Endothelial cell of umbilical vein (primary cell): Measurements from ENCODE around the gene STRN3. TPM values are rescaled to one million over a fixed set of nuclear protein-coding genes. Genes with fewer than 3 reads are reported as not detected.

ENCODE experiments used
- BruUV-seq: library from RNA; stranded (reverse); fragments of 400-500 nt; replicated peaks from 2 replicates; lab custom pipeline; 2021; lab: Mats Ljungman, UMichigan
- CTCF ChIA-PET: fragments of 300-600, 350-600 bp; sonication (Branson Sonifier 250); formaldehyde crosslinking; loops from one replicate; lab custom pipeline; 2021; ENCODE audit warnings: antibody characterized with exemption, inconsistent platforms; lab: Charles Lee
- POLR2A ChIA-PET: fragments of 300-600, 350-600 bp; sonication (Branson Sonifier 250); formaldehyde crosslinking; loops from one replicate; lab custom pipeline; 2021; ENCODE audit warnings: antibody characterized with exemption, inconsistent platforms; lab: Charles Lee
- DNase-seq: peaks from one replicate; pipeline ENCODE4 v3.0.0-alpha.2; 2011; ENCODE audit warnings: low read depth, low spot score
- FAIRE-seq: peaks from 2 replicates; lab custom pipeline; 2011; peaks lifted over from hg19 to GRCh38; lab: Jason Lieb, UNC
- H2AFZ ChIP-seq: 2 replicates; pipeline ENCODE4 v1.6.0; 2012; ENCODE audit warnings: low read depth, low read length, control low read depth, inconsistent platforms
- H3K27ac ChIP-seq: 2 replicates; pipeline ENCODE4 v1.5.1; 2011; ENCODE audit warnings: low read depth, mild to moderate bottlenecking, control low read depth, low read length, moderate library complexity; ENCODE audit not compliant: insufficient read depth
- H3K27me3 ChIP-seq, 2 experiments: 2 replicates each; pipeline versions ENCODE4 v1.6.0 to v1.6.1; 2011; ENCODE audit warnings: low read length in 2 of 2, mixed read lengths in 1 of 2; ENCODE audit not compliant: control insufficient read depth in 2 of 2, insufficient read depth in 2 of 2
- H3K36me3 ChIP-seq, 2 experiments: 2 replicates in 1 of 2; 3 replicates in 1 of 2; pipeline ENCODE4 v1.5.1; 2011; ENCODE audit warnings: low read length in 2 of 2, mild to moderate bottlenecking in 1 of 2, moderate library complexity in 1 of 2; ENCODE audit not compliant: control insufficient read depth in 2 of 2, insufficient read depth in 2 of 2; ENCODE audit errors: extremely low read depth in 1 of 2
- H3K4me1 ChIP-seq: 3 replicates; pipeline ENCODE4 v1.5.1; 2011; ENCODE audit warnings: mild to moderate bottlenecking, low read length; ENCODE audit not compliant: control insufficient read depth, insufficient read depth; ENCODE audit errors: extremely low read depth
- H3K4me2 ChIP-seq: 2 replicates; pipeline ENCODE4 v1.6.1; 2011; ENCODE audit warnings: low read length, control low read depth, mixed read lengths; ENCODE audit not compliant: insufficient read depth
- H3K4me3 ChIP-seq, 3 experiments: fragments of 200-600 bp in 1 of 3; sonication (generic), shearing (Covaris generic) in 1 of 3; replicated peaks in 1 of 3; 2 replicates each; pipeline ENCODE4 v1.5.1; 2011 to 2016; ENCODE audit warnings: control low read depth in 3 of 3, low read length in 3 of 3, mild to moderate bottlenecking in 2 of 3, inconsistent platforms in 1 of 3, low read depth in 1 of 3, moderate library complexity in 1 of 3; ENCODE audit not compliant: insufficient read depth in 1 of 3
- H3K79me2 ChIP-seq: 2 replicates; pipeline ENCODE4 v1.6.0; 2012; ENCODE audit warnings: low read length, inconsistent platforms; ENCODE audit not compliant: control insufficient read depth, insufficient read depth
- H3K9ac ChIP-seq: replicated peaks from 2 replicates; pipeline ENCODE3; 2011; ENCODE audit warnings: low read length, control low read depth; ENCODE audit not compliant: insufficient read depth; ENCODE audit errors: extremely low read depth
- H3K9me1 ChIP-seq: replicated peaks from 3 replicates; pipeline ENCODE4 v1.6.0; 2011; ENCODE audit warnings: mild to moderate bottlenecking, low read length; ENCODE audit not compliant: control insufficient read depth, insufficient read depth; ENCODE audit errors: extremely low read depth
- H3K9me3 ChIP-seq: replicated peaks from 2 replicates; pipeline ENCODE4 v1.5.1; 2012; ENCODE audit warnings: low read length, inconsistent platforms; ENCODE audit not compliant: control insufficient read depth, insufficient read depth
- H4K20me1 ChIP-seq: replicated peaks from 2 replicates; pipeline ENCODE3; 2011; ENCODE audit warnings: mild to moderate bottlenecking, low read length; ENCODE audit not compliant: control insufficient read depth, insufficient read depth; ENCODE audit errors: extremely low read depth
- EZH2 ChIP-seq: IDR thresholded peaks from 2 replicates; pipeline ENCODE4 v1.6.1; 2012; ENCODE audit warnings: borderline replicate concordance, low read depth, mild to moderate bottlenecking, moderate library complexity, low read length, inconsistent platforms; ENCODE audit not compliant: severe bottlenecking
- FOS ChIP-seq: IDR thresholded peaks from 2 replicates; pipeline ENCODE4 v1.6.1; 2011; ENCODE audit warnings: mild to moderate bottlenecking, low read length, moderate library complexity, borderline replicate concordance; ENCODE audit not compliant: insufficient read depth
- GATA2 ChIP-seq: IDR thresholded peaks from 2 replicates; pipeline ENCODE4 v1.7.0; 2011; ENCODE audit warnings: low read depth, mild to moderate bottlenecking, moderate library complexity, mixed read lengths, low read length; ENCODE audit not compliant: insufficient read length, insufficient read depth
- JUN ChIP-seq: IDR thresholded peaks from 2 replicates; pipeline ENCODE4 v1.6.1; 2011; ENCODE audit warnings: borderline replicate concordance, low read depth; ENCODE audit not compliant: insufficient read length, insufficient read depth
- MYC ChIP-seq: IDR thresholded peaks from one replicate; pipeline ENCODE4 v1.6.1; 2011; ENCODE audit warnings: mild to moderate bottlenecking, low read depth, low read length
- POLR2A ChIP-seq: IDR thresholded peaks from 2 replicates; pipeline ENCODE4 v1.6.1; 2012; ENCODE audit warnings: low read depth, mild to moderate bottlenecking, control low read depth, low read length
- POLR2AphosphoS5 ChIP-seq: IDR thresholded peaks from 2 replicates; pipeline ENCODE4 v1.6.1; 2012; ENCODE audit warnings: low read depth, mild to moderate bottlenecking, control low read depth, low read length, moderate library complexity; ENCODE audit not compliant: insufficient read depth
- dilution Hi-C: fragments of 300-500 bp; cut with MboI; formaldehyde crosslinking; loops from one replicate; pipeline ENCODE4 v1.15.0; 2019; ENCODE audit warnings: low sequenced_read_pairs; ENCODE audit not compliant: extremely low pct_ligation_motif_present
- intact Hi-C: fragments of 100-400 bp; cut with micrococcal nuclease; formaldehyde crosslinking; loops from one replicate; pipeline ENCODE4 v1.10.0; 2022
- polyA plus RNA-seq, 4 experiments: library from polyadenylated mRNA; depleted of rRNA in 3 of 4; stranded (reverse) in 3 of 4; unstranded in 1 of 4; fragments of >200 nt; gene quantifications; 2 replicates each; pipeline versions ENCODE4 v1.2.1 to v1.2.3, GENCODE V29; 2011 to 2012; ENCODE audit warnings: missing spikeins in 1 of 4
- total RNA-seq: library from RNA; stranded (reverse); gene quantifications from 2 replicates; pipeline ENCODE4 v1.2.3, GENCODE V29; 2021
- TF ChIP-seq, protein P1 (sequence below), 2 donors: IDR thresholded peaks; 1 replicate in 1 of 2; 2 replicates in 1 of 2; pipeline ENCODE4 v1.5.1; 2011; ENCODE audit warnings: low read length in 2 of 2, mild to moderate bottlenecking in 2 of 2, moderate library complexity in 2 of 2, control low read depth in 1 of 2, inconsistent platforms in 1 of 2, low read depth in 1 of 2; ENCODE audit not compliant: insufficient read depth in 1 of 2; ENCODE audit errors: extremely low read depth in 1 of 2
- TF ChIP-seq, protein P2 (sequence below): IDR thresholded peaks from 2 replicates; pipeline ENCODE4 v1.6.1; 2011; ENCODE audit not compliant: insufficient read depth, insufficient read length

STRN3 gene
- total and polyA plus RNA-seq, 2 donors (not counting 3 experiments of a cell fraction or from before 2014, with no cell fraction given) = 8.4 to 35.1 TPM

DNA sequence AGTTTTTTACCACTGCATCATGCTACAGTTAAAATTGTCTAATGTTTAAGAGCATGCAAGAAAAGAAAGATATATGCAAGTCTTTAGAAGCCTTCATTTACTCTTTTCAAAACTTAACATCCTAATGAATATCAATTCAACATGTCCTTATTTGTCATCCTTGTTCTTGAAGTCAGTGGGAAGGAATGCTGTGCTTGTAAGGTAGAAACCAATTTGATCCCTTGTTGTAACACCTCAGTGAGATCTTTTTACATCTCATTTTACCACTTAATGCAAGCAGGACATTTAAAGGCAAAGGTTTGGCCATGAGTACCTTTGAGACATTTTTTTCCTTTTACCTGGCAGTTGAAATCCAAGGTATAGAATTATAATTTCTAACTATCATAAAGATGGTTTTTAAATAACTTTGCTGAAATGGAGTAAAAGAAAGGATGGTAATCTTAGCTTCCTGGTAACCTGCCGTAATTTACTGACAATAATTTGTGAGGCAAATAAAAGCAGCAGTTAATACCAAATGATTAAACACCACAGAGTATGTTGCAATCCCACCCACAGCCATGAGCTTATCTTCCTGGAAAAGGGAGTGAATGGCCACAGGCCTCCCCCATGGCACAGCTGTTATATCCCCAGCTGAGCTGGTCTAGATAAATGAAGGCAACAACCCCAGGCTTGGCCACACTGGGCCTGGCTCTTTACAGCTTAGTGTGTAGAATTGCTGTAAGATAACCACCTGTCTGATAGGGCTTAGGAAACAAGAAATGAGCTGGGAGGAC lies 33.2 kb upstream of the STRN3 start:
- no peaks in the 10 kb centered on the region for H4K20me1 ChIP-seq
- TF ChIP-seq FOS (no peak), POLR2A (no peak), EZH2 (no peak), JUN (no peak), MYC (no peak), GATA2 (no peak), POLR2AphosphoS5 (no peak)
- TF ChIP-seq, protein P1, sequence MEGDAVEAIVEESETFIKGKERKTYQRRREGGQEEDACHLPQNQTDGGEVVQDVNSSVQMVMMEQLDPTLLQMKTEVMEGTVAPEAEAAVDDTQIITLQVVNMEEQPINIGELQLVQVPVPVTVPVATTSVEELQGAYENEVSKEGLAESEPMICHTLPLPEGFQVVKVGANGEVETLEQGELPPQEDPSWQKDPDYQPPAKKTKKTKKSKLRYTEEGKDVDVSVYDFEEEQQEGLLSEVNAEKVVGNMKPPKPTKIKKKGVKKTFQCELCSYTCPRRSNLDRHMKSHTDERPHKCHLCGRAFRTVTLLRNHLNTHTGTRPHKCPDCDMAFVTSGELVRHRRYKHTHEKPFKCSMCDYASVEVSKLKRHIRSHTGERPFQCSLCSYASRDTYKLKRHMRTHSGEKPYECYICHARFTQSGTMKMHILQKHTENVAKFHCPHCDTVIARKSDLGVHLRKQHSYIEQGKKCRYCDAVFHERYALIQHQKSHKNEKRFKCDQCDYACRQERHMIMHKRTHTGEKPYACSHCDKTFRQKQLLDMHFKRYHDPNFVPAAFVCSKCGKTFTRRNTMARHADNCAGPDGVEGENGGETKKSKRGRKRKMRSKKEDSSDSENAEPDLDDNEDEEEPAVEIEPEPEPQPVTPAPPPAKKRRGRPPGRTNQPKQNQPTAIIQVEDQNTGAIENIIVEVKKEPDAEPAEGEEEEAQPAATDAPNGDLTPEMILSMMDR (IDR thresholded peaks at IDR 0.05; ENCODE audit: extremely low read depth in 1 of 2, insufficient read depth in 1 of 2, low read depth in 1 of 2, low read length in 2 of 2) = no peak
- TF ChIP-seq, protein P2, sequence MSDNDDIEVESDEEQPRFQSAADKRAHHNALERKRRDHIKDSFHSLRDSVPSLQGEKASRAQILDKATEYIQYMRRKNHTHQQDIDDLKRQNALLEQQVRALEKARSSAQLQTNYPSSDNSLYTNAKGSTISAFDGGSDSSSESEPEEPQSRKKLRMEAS = no peak
- no peak for DNase-seq
- dilution Hi-C loops = no loop called here
- no peak for FAIRE-seq
- intact Hi-C loops = no loop called here
- H3K4me1 ChIP-seq = no peaks in the 10 kb centered on the region
- no peak overlapping the region for H3K27ac ChIP-seq
- no peak overlapping the region for H3K9ac ChIP-seq
- H3K36me3 ChIP-seq = no peaks in the 10 kb centered on the region
- H3K9me3 ChIP-seq = no peaks in the 10 kb centered on the region
- no peak overlapping the region for H3K4me2 ChIP-seq
- H3K79me2 ChIP-seq = no peaks in the 10 kb centered on the region
- ChIA-PET CTCF (interaction anchor here (1.4 kb wide), 1 partner anchor 71 kb away, joined by 4 read pairs; no protein-coding TSS in a partner anchor), POLR2A (no interaction called here)
- no peaks in the 10 kb centered on the region for H3K9me1 ChIP-seq
- no peaks in the 10 kb centered on the region for H3K27me3 ChIP-seq
- no TSS peak for BruUV-seq
- no peak overlapping the region for H3K4me3 ChIP-seq
- H2AFZ ChIP-seq = no peak overlapping the region
